PC-9 (cell line): ENCODE data around the gene REPS2. TPM values are rescaled to one million over a fixed set of nuclear protein-coding genes. Genes with fewer than 3 reads are reported as not detected.

Source experiments
- BruUV-seq: library from RNA; stranded (reverse); fragments of 400-500 nt; replicated peaks from 2 replicates; lab custom pipeline; 2021; lab: Mats Ljungman, UMichigan
- CTCF ChIA-PET: fragments of 300-600 bp; sonication (Branson Sonifier 250); formaldehyde crosslinking; loops from one replicate; lab custom pipeline; 2022; ENCODE audit warnings: antibody characterized with exemption; lab: Charles Lee
- POLR2A ChIA-PET: fragments of 300-600 bp; sonication (Branson Sonifier 250); formaldehyde crosslinking; loops from one replicate; lab custom pipeline; 2022; ENCODE audit warnings: antibody characterized with exemption; ENCODE audit not compliant: unreplicated experiment; lab: Charles Lee
- DNase-seq, 2 experiments: peaks; one replicate each; pipeline versions ENCODE4 v3.0.0 to v3.0.0-alpha.2; 2015 to 2022; ENCODE audit warnings: mixed read lengths in 1 of 2
- H2AFZ ChIP-seq: fragments of 200-600 bp; sonication (generic); 2 replicates; pipeline ENCODE4 v1.8.1; 2017; ENCODE audit warnings: antibody characterized with exemption
- H3F3A ChIP-seq: fragments of 200-600 bp; sonication (generic); 2 replicates; pipeline ENCODE4 v1.8.1; 2017; ENCODE audit warnings: antibody characterized with exemption, mild to moderate bottlenecking, low read depth; ENCODE audit not compliant: insufficient read depth
- H3K27ac ChIP-seq: fragments of 200-600 bp; sonication (generic); 2 replicates; pipeline ENCODE4 v1.6.1; 2016; ENCODE audit warnings: mixed run types
- H3K27me3 ChIP-seq: fragments of 200-600 bp; sonication (generic); 2 replicates; pipeline ENCODE4 v1.6.1; 2016; ENCODE audit warnings: low read depth, mixed run types; ENCODE audit not compliant: insufficient read depth
- H3K36me3 ChIP-seq: fragments of 200-600 bp; sonication (generic); 2 replicates; pipeline ENCODE4 v1.6.1; 2016; ENCODE audit warnings: low read depth, mixed run types
- H3K4me1 ChIP-seq: fragments of 200-600 bp; sonication (generic); replicated peaks from 2 replicates; pipeline ENCODE4 v1.6.1; 2016; ENCODE audit warnings: mixed run types; ENCODE audit not compliant: insufficient read depth
- H3K4me2 ChIP-seq: fragments of 200-600 bp; sonication (generic); 2 replicates; pipeline ENCODE4 v1.6.1; 2017; ENCODE audit warnings: mixed run types
- H3K4me3 ChIP-seq: fragments of 200-600 bp; sonication (generic); 2 replicates; pipeline ENCODE4 v1.6.1; 2016; ENCODE audit warnings: mixed run types
- H3K79me2 ChIP-seq: fragments of 200-600 bp; sonication (generic); 2 replicates; pipeline ENCODE4 v1.6.1; 2017; ENCODE audit warnings: low read depth, mixed run types
- H3K9me2 ChIP-seq: fragments of 200-600 bp; sonication (generic); 2 replicates; pipeline ENCODE4 v1.8.1; 2017; ENCODE audit warnings: mild to moderate bottlenecking; ENCODE audit not compliant: insufficient read depth
- H3K9me3 ChIP-seq: fragments of 200-600 bp; sonication (generic); 2 replicates; pipeline ENCODE4 v1.8.1; 2016; ENCODE audit warnings: low read depth; ENCODE audit not compliant: insufficient read depth
- H4K20me1 ChIP-seq: fragments of 200-600 bp; sonication (generic); 2 replicates; pipeline ENCODE4 v1.8.1; 2017; ENCODE audit not compliant: insufficient read depth
- CTCF ChIP-seq: fragments of 200-600 bp; sonication (generic); conservative IDR thresholded peaks from 2 replicates; pipeline ENCODE4 v1.6.1; 2017; ENCODE audit warnings: mixed run types, antibody characterized with exemption, mild to moderate bottlenecking, moderate library complexity
- EZH2 ChIP-seq: fragments of 200-600 bp; sonication (generic); IDR thresholded peaks from 2 replicates; pipeline ENCODE4 v1.8.0; 2017; ENCODE audit warnings: antibody characterized with exemption, low read depth
- intact Hi-C: fragments of 100-400 bp; cut with micrococcal nuclease; formaldehyde crosslinking; loops from one replicate; pipeline ENCODE4 v1.10.0; 2022; ENCODE audit not compliant: unreplicated experiment
- total RNA-seq: library from RNA; stranded (reverse); gene quantifications from 2 replicates; pipeline ENCODE4 v1.2.3, GENCODE V29; 2021

Gene REPS2
- total RNA-seq, 1 experiment from 2014 or later: 29.2 TPM

GRCh38 chrX:16994736-16995135 lies 48.3 kb downstream of the REPS2 start:
- Histone ChIP-seq H2AFZ (no peak overlapping the region), H3K79me2 (no peaks in the 10 kb centered on the region), H3K36me3 (no peaks in the 10 kb centered on the region), H3K9me2 (no peaks in the 10 kb centered on the region), H3K9me3 (no peaks in the 10 kb centered on the region), H4K20me1 (no peaks in the 10 kb centered on the region), H3K27ac (no peak overlapping the region), H3K27me3 (no peaks in the 10 kb centered on the region), H3K4me2 (no peak overlapping the region), H3K4me1 (no peaks in the 10 kb centered on the region), H3K4me3 (no peak overlapping the region), H3F3A (no peaks in the 10 kb centered on the region)
- intact Hi-C loops: no loop called here
- ChIA-PET POLR2A (no interaction called here), CTCF (no interaction called here)
- DNase-seq: no peak
- TF ChIP-seq CTCF (no peak), EZH2 (no peak)
- no TSS peak for BruUV-seq

- H3K27ac ChIP-seq: no peak overlapping the region
- H3K4me3 ChIP-seq: no peak overlapping the region
- no peaks in the 10 kb centered on the region for H3F3A ChIP-seq
- ChIA-PET CTCF (no interaction called here), POLR2A (no interaction called here)
- BruUV-seq: no TSS peak
- H2AFZ ChIP-seq: no peak overlapping the region
- H3K4me1 ChIP-seq: no peaks in the 10 kb centered on the region
- H3K9me2 ChIP-seq: no peaks in the 10 kb centered on the region
- no peak overlapping the region for H3K4me2 ChIP-seq
- H4K20me1 ChIP-seq: no peaks in the 10 kb centered on the region
- intact Hi-C loops: no loop called here
- H3K9me3 ChIP-seq: no peaks in the 10 kb centered on the region
- no peaks in the 10 kb centered on the region for H3K27me3 ChIP-seq
- no peaks in the 10 kb centered on the region for H3K36me3 ChIP-seq
- TF ChIP-seq EZH2 (no peak), CTCF (no peak)
- no peak for DNase-seq
- H3K79me2 ChIP-seq: no peaks in the 10 kb centered on the region
Measured at GRCh38 chrX:16997313-16997712, 50.9 kb downstream of the REPS2 start.

DNA sequence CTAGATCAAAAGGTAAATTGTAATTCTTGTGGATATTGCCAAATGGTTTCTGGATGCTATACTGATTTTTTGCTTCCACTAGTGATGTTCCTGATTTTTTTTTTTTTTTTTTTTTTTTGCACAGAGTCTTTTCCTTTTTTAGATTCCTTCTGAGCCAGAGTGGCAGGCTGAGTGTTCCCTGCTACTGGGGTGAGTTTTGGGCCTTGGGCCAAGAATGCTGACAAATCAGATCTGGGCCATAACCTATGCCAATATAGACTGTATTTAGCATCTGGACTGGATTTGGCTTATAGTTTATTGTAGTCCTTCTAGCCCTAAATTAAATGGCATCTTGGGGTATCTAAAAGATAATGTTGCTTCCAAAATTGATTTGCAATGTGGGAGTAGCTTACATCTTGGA lies 52.8 kb downstream of the REPS2 start:
- TF ChIP-seq CTCF: no peak
- TF ChIP-seq EZH2: no peak
- BruUV-seq: no TSS peak

More for the DNA sequence above, 52.8 kb downstream of the REPS2 start:
- intact Hi-C loops: no loop called here
- no peak overlapping the region for H3K4me3 ChIP-seq
- H3K27me3 ChIP-seq: no peaks in the 10 kb centered on the region
- no peaks in the 10 kb centered on the region for H3K79me2 ChIP-seq
- no peak overlapping the region for H3K4me2 ChIP-seq
- H3K4me1 ChIP-seq: no peaks in the 10 kb centered on the region
- no peaks in the 10 kb centered on the region for H3K9me3 ChIP-seq
- POLR2A ChIA-PET: no interaction called here
- H4K20me1 ChIP-seq: no peaks in the 10 kb centered on the region
- no peak overlapping the region for H2AFZ ChIP-seq
- H3K27ac ChIP-seq: no peak overlapping the region
- no peaks in the 10 kb centered on the region for H3K36me3 ChIP-seq
- CTCF ChIA-PET: no interaction called here
- no peaks in the 10 kb centered on the region for H3K9me2 ChIP-seq
- no peak for DNase-seq
- H3F3A ChIP-seq: no peaks in the 10 kb centered on the region
